ENCODE measurements around the gene ITGA11. TPM values are rescaled to one million over a fixed set of nuclear protein-coding genes. Genes with fewer than 3 reads are reported as not detected.

Gene ITGA11
- total and polyA plus RNA-seq, 2 donors (not counting 1 experiment from before 2014, with no cell fraction given): 21.5 to 29.6 TPM

GRCh38 chr15:68310804-68311463 is 121.0 kb downstream of the ITGA11 start:
- Histone ChIP-seq H3K27me3 (ENCODE audit: control insufficient read depth, insufficient read depth, low read length) (no peaks in the 10 kb centered on the region), H3K4me1 (ENCODE audit: control insufficient read depth, extremely low read depth, insufficient read depth, low read length) (no peaks in the 10 kb centered on the region), H3K9me3 (ENCODE audit: control insufficient read depth, insufficient read depth, low read depth, low read length) (no peaks in the 10 kb centered on the region), H3K79me2 (ENCODE audit: control insufficient read depth, insufficient read depth, low read length) (no peaks in the 10 kb centered on the region), H3K27ac (ENCODE audit: insufficient read depth, low read length) (no peak overlapping the region), H3K36me3 (ENCODE audit: control insufficient read depth, insufficient read depth, low read length) (no peaks in the 10 kb centered on the region), H3K4me2 (ENCODE audit: extremely low read depth, insufficient read depth, low read length) (no peak overlapping the region), H3K9ac (ENCODE audit: insufficient read depth, low read length) (no peak overlapping the region), H2AFZ (ENCODE audit: low read length) (no peak overlapping the region), H3K4me3 (replicated peaks in 1 of 4; ENCODE audit: control extremely low read depth in 1 of 4, insufficient read depth in 1 of 4, low read depth in 3 of 4, low read length in 4 of 4) (no peak overlapping the region), H4K20me1 (ENCODE audit: control insufficient read depth, extremely low read depth, insufficient read depth, low read length) (no peaks in the 10 kb centered on the region)
- TF ChIP-seq EZH2 (IDR thresholded peaks at IDR 0.05; ENCODE audit: low read length, missing control alignments): no peak
- TF ChIP-seq, protein P1, sequence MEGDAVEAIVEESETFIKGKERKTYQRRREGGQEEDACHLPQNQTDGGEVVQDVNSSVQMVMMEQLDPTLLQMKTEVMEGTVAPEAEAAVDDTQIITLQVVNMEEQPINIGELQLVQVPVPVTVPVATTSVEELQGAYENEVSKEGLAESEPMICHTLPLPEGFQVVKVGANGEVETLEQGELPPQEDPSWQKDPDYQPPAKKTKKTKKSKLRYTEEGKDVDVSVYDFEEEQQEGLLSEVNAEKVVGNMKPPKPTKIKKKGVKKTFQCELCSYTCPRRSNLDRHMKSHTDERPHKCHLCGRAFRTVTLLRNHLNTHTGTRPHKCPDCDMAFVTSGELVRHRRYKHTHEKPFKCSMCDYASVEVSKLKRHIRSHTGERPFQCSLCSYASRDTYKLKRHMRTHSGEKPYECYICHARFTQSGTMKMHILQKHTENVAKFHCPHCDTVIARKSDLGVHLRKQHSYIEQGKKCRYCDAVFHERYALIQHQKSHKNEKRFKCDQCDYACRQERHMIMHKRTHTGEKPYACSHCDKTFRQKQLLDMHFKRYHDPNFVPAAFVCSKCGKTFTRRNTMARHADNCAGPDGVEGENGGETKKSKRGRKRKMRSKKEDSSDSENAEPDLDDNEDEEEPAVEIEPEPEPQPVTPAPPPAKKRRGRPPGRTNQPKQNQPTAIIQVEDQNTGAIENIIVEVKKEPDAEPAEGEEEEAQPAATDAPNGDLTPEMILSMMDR (conservative IDR thresholded peaks at IDR 0.05 in 1 of 2, IDR thresholded peaks at IDR 0.05 in 1 of 2; ENCODE audit: low read depth in 1 of 2, low read length in 2 of 2): no peak
- DNase-seq (ENCODE audit: low read depth in 2 of 2): no peak

DNA sequence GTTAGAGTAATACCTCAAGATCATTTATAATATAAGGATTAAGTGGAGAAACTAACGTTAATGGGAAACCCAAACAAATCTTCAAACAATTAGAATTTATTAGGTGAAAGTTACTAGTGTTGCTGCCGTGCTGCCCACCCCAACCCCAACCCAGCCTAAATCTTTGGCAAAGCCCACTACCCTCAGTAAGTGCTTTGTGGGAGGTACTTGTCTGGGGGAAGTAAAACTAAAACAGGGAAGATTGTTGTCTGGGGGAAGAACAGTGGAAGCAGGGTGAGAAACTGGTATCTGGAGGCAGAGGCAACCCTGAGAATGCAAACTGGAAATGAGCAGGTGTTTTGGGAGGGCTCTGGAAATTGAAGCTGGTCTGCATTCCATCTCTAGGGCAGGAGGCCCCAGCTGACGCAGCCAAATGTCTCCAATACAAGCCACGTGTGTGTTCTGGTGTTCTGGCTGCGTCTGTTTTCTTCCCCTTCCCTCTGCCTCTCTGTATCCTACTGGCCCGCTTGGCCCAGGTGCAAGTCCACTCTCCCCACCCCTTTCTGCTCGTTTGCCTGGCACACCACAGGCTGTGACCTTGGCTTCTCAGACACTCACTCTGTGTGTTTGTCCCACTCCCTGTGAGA is 121.7 kb downstream of the ITGA11 start:
- Histone ChIP-seq H3K27me3 (ENCODE audit: control insufficient read depth, insufficient read depth, low read length) (no peaks in the 10 kb centered on the region), H3K27ac (ENCODE audit: insufficient read depth, low read length) (no peak overlapping the region), H3K9ac (ENCODE audit: insufficient read depth, low read length) (no peak overlapping the region), H3K4me1 (ENCODE audit: control insufficient read depth, extremely low read depth, insufficient read depth, low read length) (no peaks in the 10 kb centered on the region), H3K4me3 (replicated peaks in 1 of 4; ENCODE audit: control extremely low read depth in 1 of 4, insufficient read depth in 1 of 4, low read depth in 3 of 4, low read length in 4 of 4) (no peak overlapping the region), H4K20me1 (ENCODE audit: control insufficient read depth, extremely low read depth, insufficient read depth, low read length) (no peaks in the 10 kb centered on the region), H3K79me2 (ENCODE audit: control insufficient read depth, insufficient read depth, low read length) (no peaks in the 10 kb centered on the region), H3K9me3 (ENCODE audit: control insufficient read depth, insufficient read depth, low read depth, low read length) (no peaks in the 10 kb centered on the region), H2AFZ (ENCODE audit: low read length) (no peak overlapping the region), H3K4me2 (ENCODE audit: extremely low read depth, insufficient read depth, low read length) (no peak overlapping the region), H3K36me3 (ENCODE audit: control insufficient read depth, insufficient read depth, low read length) (no peaks in the 10 kb centered on the region)
- DNase-seq (ENCODE audit: low read depth in 2 of 2): no peak
- TF ChIP-seq, protein P1 (conservative IDR thresholded peaks at IDR 0.05 in 1 of 2, IDR thresholded peaks at IDR 0.05 in 1 of 2; ENCODE audit: low read depth in 1 of 2, low read length in 2 of 2): no peak
- TF ChIP-seq EZH2 (IDR thresholded peaks at IDR 0.05; ENCODE audit: low read length, missing control alignments): no peak

DNA sequence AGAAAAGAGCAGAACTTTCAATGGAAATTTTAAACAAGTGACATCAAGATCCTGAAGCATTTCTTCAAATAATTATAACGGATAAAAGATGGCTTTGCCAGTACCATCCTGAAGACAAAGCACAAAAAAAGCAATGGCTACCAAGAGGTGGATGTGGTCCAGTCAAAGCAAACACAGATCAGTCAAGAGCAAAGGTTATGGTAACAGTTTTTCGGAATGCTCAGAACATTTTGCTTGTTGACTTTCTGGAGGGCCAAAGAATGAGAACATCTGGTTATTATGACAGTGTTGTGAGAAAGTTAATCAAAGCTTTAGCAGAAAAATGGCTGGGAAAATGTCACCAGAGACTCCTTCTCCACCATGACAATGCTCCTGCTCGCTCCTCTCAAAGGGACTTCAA is 122.9 kb downstream of the ITGA11 start:
- Histone ChIP-seq H4K20me1 (ENCODE audit: control insufficient read depth, extremely low read depth, insufficient read depth, low read length) (no peaks in the 10 kb centered on the region), H3K27ac (ENCODE audit: insufficient read depth, low read length) (no peak overlapping the region), H3K27me3 (ENCODE audit: control insufficient read depth, insufficient read depth, low read length) (no peaks in the 10 kb centered on the region), H3K9me3 (ENCODE audit: control insufficient read depth, insufficient read depth, low read depth, low read length) (no peaks in the 10 kb centered on the region), H3K4me2 (ENCODE audit: extremely low read depth, insufficient read depth, low read length) (no peak overlapping the region), H3K79me2 (ENCODE audit: control insufficient read depth, insufficient read depth, low read length) (no peaks in the 10 kb centered on the region), H3K36me3 (ENCODE audit: control insufficient read depth, insufficient read depth, low read length) (no peaks in the 10 kb centered on the region), H3K4me1 (ENCODE audit: control insufficient read depth, extremely low read depth, insufficient read depth, low read length) (no peaks in the 10 kb centered on the region), H3K9ac (ENCODE audit: insufficient read depth, low read length) (no peak overlapping the region), H3K4me3 (replicated peaks in 1 of 4; ENCODE audit: control extremely low read depth in 1 of 4, insufficient read depth in 1 of 4, low read depth in 3 of 4, low read length in 4 of 4) (no peak overlapping the region), H2AFZ (ENCODE audit: low read length) (no peak overlapping the region)
- TF ChIP-seq EZH2 (IDR thresholded peaks at IDR 0.05; ENCODE audit: low read length, missing control alignments): no peak
- TF ChIP-seq, protein P1 (conservative IDR thresholded peaks at IDR 0.05 in 1 of 2, IDR thresholded peaks at IDR 0.05 in 1 of 2; ENCODE audit: low read depth in 1 of 2, low read length in 2 of 2): no peak
- DNase-seq (ENCODE audit: low read depth in 2 of 2): peak; percentile 11 to 76

Data from fibroblast of lung (primary cell).